BLaER1 (cell line): ENCODE measurements around the gene DEF6.

Experiments used
- H3K27ac ChIP-seq: shearing (Covaris generic); formaldehyde crosslinking; 2 replicates; pipeline ENCODE4 v1.8.1; 2022
- H3K27me3 ChIP-seq: shearing (Covaris generic); formaldehyde crosslinking; 2 replicates; pipeline ENCODE4 v1.8.1; 2022
- H3K36me3 ChIP-seq: shearing (Covaris generic); formaldehyde crosslinking; 2 replicates; pipeline ENCODE4 v1.8.1; 2022
- H3K4me1 ChIP-seq: shearing (Covaris generic); formaldehyde crosslinking; 2 replicates; pipeline ENCODE4 v1.8.1; 2022
- H3K4me2 ChIP-seq: shearing (Covaris generic); formaldehyde crosslinking; 2 replicates; pipeline ENCODE4 v1.8.1; 2022
- H3K4me3 ChIP-seq: shearing (Covaris generic); formaldehyde crosslinking; 2 replicates; pipeline ENCODE4 v1.8.1; 2022
- H3K9ac ChIP-seq: shearing (Covaris generic); formaldehyde crosslinking; 2 replicates; pipeline ENCODE4 v1.8.1; 2022
- H3K9me3 ChIP-seq: shearing (Covaris generic); formaldehyde crosslinking; 2 replicates; pipeline ENCODE4 v1.8.1; 2022
- H4K20me1 ChIP-seq: shearing (Covaris generic); formaldehyde crosslinking; 2 replicates; pipeline ENCODE4 v1.8.1; 2022
- Cebpa-rat ChIP-seq: shearing (Covaris generic); IDR thresholded peaks from 2 replicates; pipeline ENCODE4 v1.8.1; 2022

The DEF6 gene

DNA sequence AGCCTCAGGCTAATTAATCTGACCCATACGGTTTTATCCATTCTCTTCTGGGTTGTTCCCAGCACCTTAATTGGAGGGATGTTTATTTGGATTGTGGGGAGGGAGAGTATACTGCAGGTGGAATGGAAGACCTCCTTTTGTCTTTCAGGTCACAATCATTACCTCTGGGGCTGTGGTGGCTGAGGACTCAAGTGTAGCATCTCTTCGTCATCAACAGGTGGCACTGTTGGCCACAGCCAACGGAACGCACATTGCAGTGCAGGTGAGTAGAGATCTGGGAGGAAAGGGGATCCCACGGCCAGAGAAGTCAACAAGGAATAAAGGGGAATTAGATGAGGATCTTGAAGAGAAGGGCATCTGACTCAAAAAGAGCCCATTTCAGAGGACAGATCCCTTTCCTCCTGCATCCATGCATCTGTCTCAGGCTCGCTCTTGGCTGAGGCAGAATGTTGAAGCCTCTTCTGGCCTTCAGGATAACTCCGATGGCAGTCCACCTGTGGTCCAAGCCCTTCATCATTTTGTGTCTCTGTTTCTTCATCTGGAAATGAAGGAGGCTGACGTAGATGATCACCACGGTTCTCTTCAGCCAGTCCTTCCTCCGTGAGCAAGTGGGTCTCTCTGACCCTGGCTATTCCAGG is 3.2 kb upstream of the DEF6 start:
- H3K4me1 ChIP-seq: peaks cover 83% of the 10 kb centered on the region
- H3K27me3 ChIP-seq: no peaks in the 10 kb centered on the region
- no peak overlapping the region for H3K4me3 ChIP-seq
- TF ChIP-seq Cebpa-rat: no peak
- no peaks in the 10 kb centered on the region for H3K9me3 ChIP-seq
- no peak overlapping the region for H3K9ac ChIP-seq
- peaks cover 7% of the 10 kb centered on the region for H4K20me1 ChIP-seq
- peaks cover 45% of the 10 kb centered on the region for H3K36me3 ChIP-seq
- H3K4me2 ChIP-seq: peak overlapping the region; percentile 100
- H3K27ac ChIP-seq: peak overlapping the region; percentile 98; the same call in 1 of the 2 replicates

DNA sequence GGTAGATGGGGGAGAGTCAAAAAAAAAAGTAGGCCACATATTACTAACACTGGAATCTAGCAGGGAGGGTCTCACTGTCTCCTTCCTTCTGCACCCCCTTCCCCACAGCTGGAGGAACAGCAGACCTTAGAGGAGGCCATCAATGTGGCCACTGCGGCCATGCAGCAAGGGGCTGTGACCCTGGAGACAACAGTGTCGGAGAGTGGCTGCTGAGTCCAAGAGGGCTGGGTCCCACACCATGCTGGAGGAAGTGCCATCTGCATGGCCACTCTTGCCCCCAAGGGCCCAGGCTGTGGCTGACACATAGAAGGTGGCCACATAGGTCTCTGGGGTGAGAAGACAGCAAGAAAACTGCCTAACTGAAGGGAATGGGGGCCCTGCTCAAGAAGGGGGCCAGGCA is 2.6 kb upstream of the DEF6 start:
- Histone ChIP-seq H3K9ac (peak overlapping the region; percentile 96; the same call in 1 of the 2 replicates), H3K9me3 (no peaks in the 10 kb centered on the region), H3K27ac (peak overlapping the region; percentile 98), H4K20me1 (peaks cover 7% of the 10 kb centered on the region), H3K4me3 (no peak overlapping the region), H3K27me3 (no peaks in the 10 kb centered on the region), H3K4me1 (peaks cover 89% of the 10 kb centered on the region), H3K4me2 (peak overlapping the region; percentile 100), H3K36me3 (peaks cover 39% of the 10 kb centered on the region)
- no peak for TF ChIP-seq Cebpa-rat

DNA sequence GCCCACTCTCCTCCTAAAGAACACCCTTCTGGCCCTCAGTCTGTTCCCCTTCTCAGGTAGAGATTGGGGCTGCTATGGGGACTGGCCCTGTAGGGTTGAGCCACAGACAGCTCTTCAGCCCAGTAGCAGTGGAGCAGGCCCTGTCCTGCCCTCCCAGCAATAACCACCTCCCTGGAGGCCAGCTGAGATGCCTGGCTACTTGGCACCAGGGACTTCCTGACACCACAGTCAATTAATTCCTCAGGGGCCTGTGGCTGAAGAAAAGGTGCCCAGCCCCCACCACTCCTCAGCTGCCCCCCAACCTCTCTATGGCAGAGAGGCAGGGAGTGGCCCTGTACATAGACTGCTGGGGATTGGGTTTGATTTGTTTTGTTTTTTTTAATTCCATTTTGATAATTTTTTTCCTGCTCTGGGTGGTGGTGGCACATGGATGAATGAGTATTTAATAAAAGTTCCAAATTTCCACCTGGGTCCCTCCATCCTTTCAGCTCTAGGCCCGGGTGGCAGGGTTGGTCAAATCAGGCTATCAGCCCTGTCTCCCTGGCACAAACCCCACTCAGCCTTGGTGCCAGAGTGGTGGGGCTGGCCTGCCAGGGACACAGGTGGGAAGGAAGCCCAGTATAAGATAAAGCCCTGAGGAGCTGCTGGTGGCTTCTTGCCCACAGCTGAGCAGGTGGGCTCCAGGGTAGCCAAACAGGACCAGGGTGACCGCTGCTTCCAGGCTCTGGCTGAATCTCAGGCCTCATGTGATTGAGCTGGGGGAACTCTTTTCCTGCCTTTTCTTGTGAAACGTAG is 1.9 kb upstream of the DEF6 start:
- Histone ChIP-seq H3K4me1 (peaks cover 96% of the 10 kb centered on the region), H3K4me2 (peak overlapping the region; percentile 100), H3K27ac (peak overlapping the region; percentile 98), H3K4me3 (no peak overlapping the region), H3K36me3 (peaks cover 36% of the 10 kb centered on the region), H3K9ac (peak overlapping the region; percentile 96), H3K27me3 (no peaks in the 10 kb centered on the region), H4K20me1 (peaks cover 8% of the 10 kb centered on the region), H3K9me3 (no peaks in the 10 kb centered on the region)
- TF ChIP-seq Cebpa-rat: no peak

DNA sequence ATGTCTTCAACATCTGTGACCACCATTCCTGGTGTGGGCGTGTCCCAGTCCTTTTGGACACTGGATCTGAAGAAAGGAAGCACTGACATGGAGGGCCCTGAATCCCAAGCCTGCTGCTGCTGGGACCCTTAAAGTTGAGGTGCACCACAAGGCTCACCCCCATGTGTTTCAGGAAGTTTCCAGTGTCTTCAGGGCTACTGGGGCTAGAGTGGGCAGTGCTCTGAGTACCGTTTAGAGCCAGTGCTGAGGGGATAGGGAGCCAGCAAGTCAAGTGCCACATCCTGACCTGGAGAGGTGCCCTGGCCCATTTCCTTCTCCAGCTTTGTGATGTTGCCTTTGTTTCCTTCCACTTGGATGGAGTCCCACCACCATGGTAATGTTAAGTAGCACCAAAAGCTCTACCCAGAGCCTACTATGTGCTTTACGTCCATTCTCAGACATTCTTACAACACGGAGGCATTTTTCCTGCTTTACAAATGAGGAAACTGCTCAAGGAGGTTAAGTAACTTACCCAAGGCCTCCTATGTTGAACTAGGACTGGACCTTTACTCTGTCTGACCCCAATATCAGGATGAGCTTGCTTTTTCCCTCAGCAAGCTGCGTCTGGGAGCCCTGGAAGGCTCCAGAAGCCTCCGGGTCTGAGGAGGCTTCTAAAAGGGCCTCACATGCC is 552 bp upstream of the DEF6 start:
- Histone ChIP-seq H3K27me3 (no peaks in the 10 kb centered on the region), H3K36me3 (peaks cover 27% of the 10 kb centered on the region), H3K27ac (peak overlapping the region; percentile 98), H3K4me1 (peaks cover 98% of the 10 kb centered on the region), H4K20me1 (peaks cover 19% of the 10 kb centered on the region), H3K9me3 (no peaks in the 10 kb centered on the region), H3K4me2 (peak overlapping the region; percentile 100), H3K4me3 (peak overlapping the region; percentile 83; the same call in 1 of the 2 replicates), H3K9ac (peak overlapping the region; percentile 96)
- no peak for TF ChIP-seq Cebpa-rat

DNA sequence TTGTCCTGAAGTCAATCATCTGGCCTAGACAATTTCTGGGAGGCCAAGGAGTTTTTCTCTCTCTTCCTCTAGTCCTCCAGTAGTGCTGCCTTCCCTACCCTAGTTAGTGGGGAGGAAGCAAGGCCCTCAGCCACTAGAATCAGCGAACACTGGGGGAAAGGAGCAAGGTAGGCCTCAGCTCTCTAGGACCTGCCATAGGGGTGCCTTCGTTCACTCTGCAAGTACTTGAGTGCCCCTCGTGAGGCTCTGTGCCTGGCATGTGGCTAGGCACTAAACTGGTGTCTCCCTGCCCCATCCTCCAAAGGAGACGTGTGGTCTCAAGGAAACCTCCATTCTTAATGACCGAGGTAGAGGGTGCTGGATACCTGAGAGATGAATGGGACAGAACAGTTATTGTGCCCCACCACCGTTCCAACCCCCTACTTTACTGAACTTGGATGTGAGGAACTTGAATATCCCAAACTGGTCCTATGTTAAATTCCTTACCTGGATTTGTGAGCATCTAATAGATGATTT is 1.1 kb downstream of the DEF6 start:
- Histone ChIP-seq H3K4me2 (peak overlapping the region; percentile 100), H3K9ac (peak overlapping the region; percentile 96)

DNA sequence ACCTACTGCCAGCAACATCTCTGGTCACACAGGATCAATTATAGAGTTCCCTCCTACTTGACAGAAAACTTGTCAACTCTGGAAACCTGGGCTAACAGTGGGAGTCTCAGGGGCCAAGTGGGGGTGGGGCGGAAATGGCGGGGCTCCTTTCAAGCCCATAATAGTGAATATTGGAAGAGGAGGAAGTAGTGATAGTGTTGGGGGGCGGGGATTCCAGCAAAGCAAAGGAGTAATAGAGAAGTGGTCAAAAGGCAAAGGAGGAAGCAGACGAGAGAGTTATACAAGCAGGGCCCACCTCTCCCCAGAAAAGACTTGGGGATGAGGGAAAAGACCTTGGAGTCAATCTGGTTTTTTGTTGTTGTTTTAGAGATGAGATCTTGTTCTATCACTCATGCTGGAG is 2.1 kb downstream of the DEF6 start:
- peaks cover 38% of the 10 kb centered on the region for H4K20me1 ChIP-seq
- H3K4me3 ChIP-seq: peak overlapping the region; percentile 83
- no peak for TF ChIP-seq Cebpa-rat
- no peaks in the 10 kb centered on the region for H3K9me3 ChIP-seq
- no peaks in the 10 kb centered on the region for H3K27me3 ChIP-seq
- peak overlapping the region; percentile 98 for H3K27ac ChIP-seq
- H3K9ac ChIP-seq: peak overlapping the region; percentile 96
- H3K4me2 ChIP-seq: peak overlapping the region; percentile 100
- peaks cover 95% of the 10 kb centered on the region for H3K4me1 ChIP-seq
- H3K36me3 ChIP-seq: peaks cover 26% of the 10 kb centered on the region

More for the DNA sequence above, 1.1 kb downstream of the DEF6 start:
- Histone ChIP-seq H3K4me1 (peaks cover 98% of the 10 kb centered on the region), H3K27me3 (no peaks in the 10 kb centered on the region), H4K20me1 (peaks cover 28% of the 10 kb centered on the region), H3K27ac (peak overlapping the region; percentile 98), H3K36me3 (peaks cover 24% of the 10 kb centered on the region), H3K9me3 (no peaks in the 10 kb centered on the region), H3K4me3 (peak overlapping the region; percentile 83)
- no peak for TF ChIP-seq Cebpa-rat

DNA sequence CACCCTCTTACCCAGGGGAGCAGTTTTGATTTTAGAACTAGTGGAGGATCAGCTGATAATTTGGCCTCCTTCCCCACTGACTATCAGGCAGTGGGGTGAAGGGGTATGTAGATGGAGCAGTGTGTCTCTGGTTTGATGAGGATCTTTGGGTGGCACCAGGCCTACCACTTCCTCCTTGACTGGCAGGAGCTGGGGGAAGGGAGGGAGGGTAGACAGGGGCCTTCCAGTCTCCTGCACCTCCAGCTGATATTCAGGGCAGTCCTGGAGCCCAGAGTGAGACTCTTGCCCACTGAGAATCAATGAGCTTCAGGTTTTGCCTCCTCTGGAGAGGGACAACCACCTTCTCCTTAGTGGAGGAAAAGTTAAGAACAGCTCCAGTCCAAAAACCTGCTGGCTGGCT is 3.2 kb downstream of the DEF6 start:
- TF ChIP-seq Cebpa-rat: no peak
- Histone ChIP-seq H3K27me3 (no peaks in the 10 kb centered on the region), H3K4me3 (no peak overlapping the region), H3K9ac (peak overlapping the region; percentile 32), H3K9me3 (no peaks in the 10 kb centered on the region), H3K36me3 (peaks cover 31% of the 10 kb centered on the region), H3K27ac (peak overlapping the region; percentile 42; the same call in 1 of the 2 replicates), H3K4me2 (peak overlapping the region; percentile 100), H4K20me1 (peaks cover 49% of the 10 kb centered on the region), H3K4me1 (peaks cover 83% of the 10 kb centered on the region)

DNA sequence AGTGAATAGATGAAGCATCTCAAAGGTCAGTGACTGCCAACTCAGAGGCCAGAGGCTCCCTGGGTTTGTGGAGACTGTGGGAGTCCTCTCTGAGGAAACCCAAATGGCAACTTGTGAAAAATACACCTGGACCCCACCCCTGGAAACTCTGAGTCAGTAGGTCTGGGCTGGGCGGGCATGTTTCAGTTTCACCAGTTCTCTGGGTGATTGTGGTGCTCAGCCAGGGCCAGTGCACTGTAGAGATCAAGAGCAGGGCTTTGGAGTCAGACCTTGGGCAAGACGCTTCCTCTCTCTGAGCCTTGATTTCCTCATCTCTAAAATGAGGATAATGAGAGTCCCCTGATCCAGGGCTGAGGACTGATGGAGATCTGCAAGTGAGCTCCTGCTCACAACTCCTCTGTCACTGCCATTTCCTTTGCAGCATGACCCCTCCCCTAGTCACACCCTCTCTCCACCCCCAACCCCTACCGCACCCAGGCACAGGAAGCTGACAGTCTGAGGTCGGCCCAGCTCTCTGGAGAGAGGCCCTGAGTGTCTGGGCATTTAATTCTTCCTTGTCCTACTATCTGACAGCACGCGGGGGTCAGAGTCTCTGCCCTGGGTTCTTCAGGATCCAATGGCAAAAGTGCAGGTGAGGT is 5.1 kb downstream of the DEF6 start:
- peak overlapping the region; percentile 72; the same call in 1 of the 2 replicates for H3K9ac ChIP-seq
- H3K4me2 ChIP-seq: peak overlapping the region; percentile 100
- peak overlapping the region; percentile 44; the same call in 1 of the 2 replicates for H3K4me3 ChIP-seq
- H3K9me3 ChIP-seq: no peaks in the 10 kb centered on the region
- H3K27ac ChIP-seq: peak overlapping the region; percentile 69
- no peaks in the 10 kb centered on the region for H3K27me3 ChIP-seq
- no peak for TF ChIP-seq Cebpa-rat
- peaks cover 66% of the 10 kb centered on the region for H3K4me1 ChIP-seq
- H4K20me1 ChIP-seq: peaks cover 58% of the 10 kb centered on the region
- H3K36me3 ChIP-seq: peaks cover 44% of the 10 kb centered on the region

DNA sequence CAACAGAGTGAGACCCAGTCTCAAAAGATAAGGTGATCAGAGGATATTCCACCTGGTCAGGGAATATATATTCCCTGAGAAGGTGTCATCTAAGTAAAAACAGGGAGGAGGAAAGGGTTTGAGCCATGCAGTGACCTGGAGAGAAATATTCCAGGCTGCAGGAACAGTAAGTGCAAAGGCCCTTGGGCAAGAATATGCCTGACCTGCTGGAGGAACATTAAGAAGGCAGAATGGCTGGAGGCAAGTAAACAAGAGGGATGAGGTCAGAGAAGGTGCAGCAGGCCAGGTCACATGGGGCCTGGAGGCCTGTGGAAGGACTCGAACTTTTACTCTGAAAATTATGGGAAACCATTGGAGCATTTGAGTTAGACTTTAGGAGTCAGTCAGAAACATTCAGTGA is 6.7 kb downstream of the DEF6 start:
- H3K9ac ChIP-seq: no peak overlapping the region

More for the DNA sequence above, 6.7 kb downstream of the DEF6 start:
- Histone ChIP-seq H3K36me3 (peaks cover 57% of the 10 kb centered on the region), H4K20me1 (peaks cover 65% of the 10 kb centered on the region), H3K27ac (no peak overlapping the region), H3K4me1 (peaks cover 56% of the 10 kb centered on the region), H3K4me2 (no peak overlapping the region), H3K4me3 (no peak overlapping the region), H3K27me3 (no peaks in the 10 kb centered on the region), H3K9me3 (no peaks in the 10 kb centered on the region)
- TF ChIP-seq Cebpa-rat: no peak
